Activated CD4-positive, alpha-beta T cell treated with anti-CD3 and anti-CD28 coated beads, Interleukin-10, Interleukin-2, amounts not matched to agents 100 ng/mL and 50 ng/mL, durations not matched to agents 16 hours and 8 hours (primary cell): ENCODE results near the gene FAM200C.

ENCODE experiments used
- DNase-seq: peaks from one replicate; pipeline ENCODE4 v3.0.0-alpha.2; 2020

The FAM200C gene

DNA sequence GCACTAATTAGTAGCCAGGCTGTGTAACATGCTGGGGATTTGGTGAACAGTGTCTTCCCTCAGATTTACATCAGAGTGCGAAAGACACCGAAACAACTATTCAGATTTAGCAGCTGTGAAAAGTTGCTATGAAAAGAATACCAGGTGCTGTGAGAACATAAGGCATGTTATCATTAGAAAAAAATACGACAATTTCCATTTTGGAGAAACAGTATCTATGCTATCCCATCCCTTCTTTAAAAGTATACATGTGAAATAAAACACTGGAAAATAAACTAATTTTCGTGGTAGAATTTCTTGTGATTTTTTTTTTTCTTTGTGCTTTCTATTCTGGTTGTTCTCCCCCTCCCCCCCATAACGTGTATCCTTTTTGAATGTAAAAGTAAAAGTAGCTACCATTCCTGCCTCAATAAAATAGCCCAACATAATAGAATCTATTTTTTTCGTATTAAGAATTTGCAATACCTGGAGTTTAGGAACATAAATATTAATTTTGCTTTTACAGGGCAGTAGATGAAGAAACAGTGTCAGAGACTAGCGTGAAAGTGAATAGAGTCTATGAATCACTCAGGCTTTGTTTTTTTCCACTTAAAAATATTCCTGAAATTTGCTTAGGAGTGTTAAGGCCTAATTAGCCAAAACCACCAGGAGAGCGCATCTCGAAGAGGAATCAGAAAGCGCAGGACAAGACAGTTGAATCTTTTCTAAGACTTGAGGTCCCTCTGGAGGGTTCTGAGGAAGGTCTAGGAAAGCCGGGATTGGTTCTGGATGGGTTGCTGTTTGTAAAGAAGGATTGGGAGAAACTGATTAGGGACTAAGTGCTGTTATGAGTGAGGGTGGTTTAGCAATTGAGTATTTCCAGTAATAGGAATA, 19.8 kb upstream of the FAM200C start:
- no peak for DNase-seq

DNA sequence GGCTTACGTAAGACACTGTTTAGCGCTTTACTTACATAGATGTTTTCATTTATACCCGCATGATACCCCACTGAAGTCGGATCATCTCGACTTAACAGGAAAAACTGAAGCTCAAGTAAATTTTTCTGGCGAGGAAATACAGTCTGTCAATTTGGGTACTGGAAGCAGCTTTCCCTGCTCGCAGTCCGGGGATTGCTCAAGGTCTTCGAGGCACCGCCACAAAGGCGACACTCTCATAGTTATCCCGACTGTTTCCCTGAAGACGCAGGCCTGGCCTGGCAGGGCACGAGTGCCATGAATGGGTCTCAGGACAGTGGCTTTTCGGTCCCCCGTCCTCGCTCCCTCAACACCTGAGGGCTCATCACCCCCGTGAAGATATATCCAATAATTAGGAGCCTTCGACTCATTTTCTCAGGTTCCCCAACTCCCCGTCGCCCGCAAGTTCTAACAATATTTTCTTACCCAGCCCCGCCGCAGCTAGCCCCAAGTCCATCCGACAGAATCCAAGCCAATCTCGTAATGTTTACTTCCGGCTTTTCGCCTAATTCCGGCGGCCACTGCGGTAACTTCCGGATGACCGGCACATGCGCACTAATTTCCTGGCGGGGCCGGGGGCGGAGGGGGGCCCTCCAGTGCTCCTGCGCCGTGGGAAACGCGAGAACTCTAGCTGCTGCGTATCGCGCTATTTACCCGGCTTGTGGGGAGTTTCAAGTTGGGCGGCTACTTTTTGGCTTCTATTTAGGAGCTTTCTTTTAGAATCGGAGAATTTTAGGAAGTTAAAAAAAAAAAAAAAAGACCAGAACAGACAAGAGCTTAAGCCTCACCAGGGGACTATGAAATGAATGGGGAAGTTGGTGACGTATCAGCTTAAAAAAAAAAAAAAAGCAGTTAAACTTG, 19.0 kb upstream of the FAM200C start, which contains the start of gene SLU7:
TSS of gene SLU7 (minus strand) at position 521 of the 897 bp plus-strand sequence. CDS start 3,787 bp downstream, outside the sequence.
- peak; percentile 96 for DNase-seq

- no peak for DNase-seq
These were observed 1.0 kb downstream of the FAM200C start for GRCh38 chr5:160398806-160399205.

DNA sequence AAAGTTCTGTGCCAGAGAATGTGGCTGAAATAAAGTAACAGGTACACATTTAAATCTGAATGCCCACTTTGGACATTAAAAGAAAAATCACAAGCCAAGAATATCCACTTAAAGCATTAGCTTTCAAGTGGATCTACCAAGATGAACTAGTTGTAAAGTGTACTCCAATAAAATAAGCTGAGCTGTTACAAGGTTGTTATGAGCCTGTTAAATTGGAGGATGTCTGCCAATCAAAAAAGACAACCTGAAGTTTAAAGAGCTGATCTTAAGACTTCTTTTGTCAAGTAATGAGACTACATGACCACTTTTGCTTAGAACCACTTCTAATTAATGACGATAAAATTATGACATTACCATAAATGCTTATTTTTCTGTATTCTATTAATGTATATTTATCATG, 2.4 kb downstream of the FAM200C start:
- DNase-seq, result no peak

- no peak for DNase-seq
These were observed 4.7 kb downstream of the FAM200C start for GRCh38 chr5:160395111-160395510.

GRCh38 chr5:160390787-160391696, 8.8 kb downstream of the FAM200C start:
- peak; percentile 13 for DNase-seq

DNA sequence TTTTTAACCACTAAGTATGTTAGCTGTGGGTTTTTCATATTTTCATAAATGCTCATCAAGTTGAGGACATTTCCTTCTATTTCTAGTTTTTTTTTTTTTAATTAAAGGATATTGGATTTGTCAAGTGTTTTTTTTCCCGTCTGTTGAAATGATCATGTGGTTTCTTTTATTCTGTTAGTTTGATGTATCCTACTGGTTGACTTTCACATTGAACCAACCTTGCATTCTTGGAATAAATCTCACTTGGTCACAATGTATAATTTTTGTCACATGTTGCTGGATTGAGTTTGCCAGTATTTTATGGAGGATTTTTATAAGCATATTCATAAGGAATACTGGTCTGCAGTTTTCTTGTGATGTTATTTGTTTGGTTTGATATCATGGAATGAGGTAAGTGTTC, 12.4 kb downstream of the FAM200C start:
- no peak for DNase-seq

DNA sequence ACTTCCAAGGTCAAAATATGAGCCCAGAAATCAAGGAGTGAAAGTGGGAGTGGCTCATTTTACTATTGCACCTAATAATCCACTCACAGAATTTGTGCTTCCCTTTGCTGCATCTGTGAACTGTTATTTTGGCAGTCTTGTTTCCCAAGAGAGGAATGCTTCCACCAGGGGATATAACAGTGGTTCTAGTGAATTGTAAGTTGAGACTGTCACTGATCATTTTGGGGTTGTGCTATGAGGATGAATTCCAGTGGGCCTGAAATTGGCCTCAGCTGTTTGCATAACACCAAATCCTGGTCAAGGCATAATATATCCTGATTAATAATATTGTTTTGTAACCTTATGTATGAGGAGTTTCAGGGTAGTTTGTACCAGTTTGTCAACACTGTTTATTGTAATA, 14.4 kb downstream of the FAM200C start:
- DNase-seq, result no peak

DNA sequence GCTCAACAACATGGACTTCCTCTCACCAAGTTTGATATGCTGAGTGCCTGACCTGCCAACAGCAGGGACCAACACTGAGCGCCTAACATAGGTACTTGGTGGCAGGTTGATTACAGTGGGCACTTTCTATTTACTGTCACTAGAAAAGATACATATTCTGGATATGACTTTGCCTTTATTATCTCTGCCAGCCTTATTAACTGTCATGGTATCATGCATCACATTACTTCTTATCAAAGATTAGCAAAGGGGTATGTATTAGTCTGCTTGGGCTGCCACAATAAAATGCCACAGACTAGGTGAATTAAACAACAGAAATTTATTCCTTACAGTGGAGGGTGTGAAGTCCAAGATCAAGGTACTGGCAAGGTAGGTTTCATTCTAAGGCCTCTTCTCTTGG, 15.2 kb downstream of the FAM200C start:
- DNase-seq, result no peak

GRCh38 chr5:160382346-160382745, 17.5 kb downstream of the FAM200C start:
- DNase-seq, result no peak

DNA sequence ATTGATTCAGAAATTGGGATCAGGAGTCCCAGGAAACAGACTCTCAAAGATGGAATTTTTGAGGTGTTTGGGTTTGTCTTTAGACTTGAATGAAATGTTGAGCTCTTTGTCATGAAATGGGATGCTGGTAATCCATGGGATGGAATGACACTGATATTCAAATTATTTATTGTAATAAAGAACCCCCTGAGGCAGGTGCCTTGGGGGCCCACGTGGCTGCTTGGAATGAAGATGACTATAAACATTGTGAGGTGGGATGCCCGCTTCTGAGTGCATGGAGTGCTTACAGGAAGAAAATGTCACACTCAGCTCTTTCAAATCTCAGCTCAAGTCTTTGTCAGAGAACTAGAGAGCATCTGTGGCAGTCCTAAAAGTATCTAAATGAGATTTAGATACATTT, 19.8 kb downstream of the FAM200C start:
- no peak for DNase-seq

DNA sequence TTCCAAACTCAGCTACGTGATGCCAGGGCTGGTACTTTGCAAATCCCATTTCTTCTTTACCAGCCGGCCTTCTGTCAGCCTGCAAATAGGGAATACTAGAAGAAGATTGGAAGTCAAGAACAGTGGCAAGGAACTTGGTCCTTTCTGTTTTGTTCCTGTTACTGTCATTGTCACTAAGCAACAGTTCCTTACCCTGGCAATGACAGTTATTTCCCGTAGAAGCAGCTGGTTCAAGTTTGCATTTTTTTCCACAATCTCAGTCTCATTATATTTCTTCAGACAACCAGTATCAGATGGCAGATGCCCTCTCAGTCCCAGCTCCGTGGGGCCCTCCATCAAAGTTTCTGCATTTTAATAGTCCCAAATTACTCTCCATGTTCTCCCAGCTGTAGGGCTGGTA, 20.3 kb downstream of the FAM200C start:
- no peak for DNase-seq

GRCh38 chr5:160378330-160378729, 21.5 kb downstream of the FAM200C start:
- DNase-seq, result no peak

DNA sequence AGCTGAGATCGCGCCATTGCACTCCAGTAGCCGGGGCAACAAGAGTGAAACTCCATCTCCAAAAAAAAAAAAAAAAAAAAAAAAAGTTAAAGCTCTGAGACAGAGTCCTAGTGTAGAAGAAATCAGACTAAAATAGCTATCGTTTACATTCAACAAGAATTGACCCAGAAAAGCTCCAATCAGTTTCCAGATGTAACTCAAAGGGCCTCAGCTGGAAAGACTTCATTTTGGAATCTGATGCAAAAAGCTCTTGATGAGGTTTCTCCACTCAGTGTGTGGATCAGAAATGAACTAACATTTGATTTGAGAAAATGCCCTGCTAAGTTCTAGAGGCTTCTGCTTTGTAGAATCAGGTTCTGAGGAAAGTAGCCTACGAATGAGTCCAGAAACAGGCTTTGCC, 22.2 kb downstream of the FAM200C start:
- DNase-seq, result no peak

- DNase-seq, result no peak
These were observed 23.4 kb downstream of the FAM200C start for GRCh38 chr5:160376416-160376815.

GRCh38 chr5:160375701-160376100, 24.2 kb downstream of the FAM200C start:
- no peak for DNase-seq

GRCh38 chr5:160375166-160375565, 24.7 kb downstream of the FAM200C start:
- no peak for DNase-seq

DNA sequence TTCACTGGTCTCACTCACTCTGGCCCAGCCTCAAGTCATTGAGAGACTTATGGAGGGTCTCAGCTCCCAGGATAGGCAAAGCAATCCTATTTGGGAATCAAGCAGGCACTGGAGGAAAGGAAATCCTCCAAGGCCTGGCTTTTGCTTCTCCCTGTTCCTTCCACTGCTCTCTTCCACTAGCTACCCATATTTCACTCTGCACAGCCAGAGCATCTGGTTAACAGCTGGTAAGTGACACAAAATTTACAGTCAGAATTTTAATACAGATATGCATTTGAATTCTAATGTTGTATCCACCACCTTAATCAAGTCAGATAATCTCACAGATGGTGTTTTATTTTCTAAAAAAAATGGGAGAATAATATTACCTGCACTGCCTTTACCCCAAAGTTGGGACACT, 28.6 kb downstream of the FAM200C start:
- DNase-seq, result no peak

DNA sequence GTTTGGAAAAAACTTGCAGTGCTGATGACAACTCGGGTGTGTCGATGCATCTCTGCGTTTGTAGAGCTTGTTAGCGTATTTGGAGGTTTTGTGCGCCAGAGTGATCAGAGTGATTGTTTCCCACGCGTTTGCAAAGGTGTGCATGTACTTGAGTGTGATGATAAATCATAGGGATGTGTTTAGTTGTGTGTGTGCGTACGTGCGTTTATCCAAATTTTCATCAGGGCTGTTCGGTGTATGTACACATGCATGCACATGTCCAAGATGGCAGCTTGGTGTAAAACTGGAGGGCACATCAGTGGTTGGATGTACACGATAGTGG, 29.2 kb downstream of the FAM200C start:
- DNase-seq, result no peak

DNA sequence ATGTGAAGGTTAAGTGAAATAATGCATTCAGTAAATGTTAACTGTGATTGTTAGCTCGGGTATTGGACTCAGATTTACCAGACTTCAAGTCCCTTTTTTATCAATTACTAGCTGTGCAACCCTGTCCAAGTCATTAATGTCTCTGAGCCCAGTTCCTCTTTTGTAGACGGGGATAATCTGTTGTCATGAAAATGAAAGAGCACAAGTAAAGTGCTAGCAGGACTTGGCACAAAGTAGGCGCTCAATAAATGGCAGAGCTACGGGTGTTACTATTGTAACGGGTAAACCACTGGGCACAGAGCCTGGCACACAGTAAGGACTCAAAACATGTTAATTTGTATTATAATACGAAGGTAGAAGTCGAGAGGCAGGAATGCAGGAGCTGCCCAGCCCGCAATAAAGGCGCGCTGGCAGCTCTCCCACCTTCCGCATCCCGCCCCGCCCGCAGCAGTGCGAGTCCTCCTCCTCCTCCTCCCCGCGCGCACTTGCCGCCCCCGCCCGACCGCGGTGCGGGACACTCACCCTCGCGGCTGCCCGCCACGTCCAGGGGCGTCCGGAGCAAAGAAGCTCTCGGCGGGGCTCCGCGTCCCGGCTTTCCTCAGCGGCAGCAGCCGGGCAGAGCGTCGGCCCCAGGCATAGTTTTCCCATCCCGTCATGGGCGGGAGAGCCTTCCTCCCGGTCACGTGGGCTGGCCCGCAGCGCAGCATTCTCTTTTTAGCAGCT, 29.7 kb downstream of the FAM200C start, which contains the start of gene C1QTNF2:
TSS of gene C1QTNF2 (minus strand) at position 637 of the 723 bp plus-strand sequence. CDS start 15,615 bp downstream, outside the sequence.
- peak; percentile 9 for DNase-seq

- no peak for DNase-seq
These were observed 32.0 kb downstream of the FAM200C start for GRCh38 chr5:160367885-160368284.

DNA sequence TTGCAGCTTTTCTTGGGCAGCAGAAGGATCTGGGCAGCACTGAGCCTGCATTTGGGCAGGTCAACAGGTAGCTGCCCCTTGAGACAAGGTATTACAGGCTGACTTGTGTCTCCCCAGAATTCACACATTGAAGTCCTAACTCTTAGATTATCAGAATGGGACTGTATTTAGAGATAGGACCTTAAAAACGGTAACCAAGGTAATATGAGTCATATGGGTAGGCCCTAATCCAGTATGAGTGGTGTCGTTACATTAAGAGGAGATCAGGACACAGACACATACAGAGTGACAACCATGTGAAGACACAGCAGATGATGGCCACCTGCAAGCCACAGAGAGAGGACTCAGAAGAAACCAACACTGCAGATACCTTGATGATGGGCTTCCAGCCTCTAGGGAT, 32.6 kb downstream of the FAM200C start:
- no peak for DNase-seq
